HG02840 (cell line): Measurements from ENCODE around the gene NAT16.

Source experiments
- ATAC-seq: cut with Tn5 transposase; IDR thresholded peaks from one replicate; pipeline ENCODE4 v1.9.1; 2021; ENCODE audit warnings: mild to moderate bottlenecking, moderate library complexity, moderate number of reproducible peaks; ENCODE audit not compliant: unreplicated experiment, low FRiP score

The NAT16 gene

GRCh38 chr7:101172854-101173751, 7.0 kb downstream of the NAT16 start:
- no peak for ATAC-seq

DNA sequence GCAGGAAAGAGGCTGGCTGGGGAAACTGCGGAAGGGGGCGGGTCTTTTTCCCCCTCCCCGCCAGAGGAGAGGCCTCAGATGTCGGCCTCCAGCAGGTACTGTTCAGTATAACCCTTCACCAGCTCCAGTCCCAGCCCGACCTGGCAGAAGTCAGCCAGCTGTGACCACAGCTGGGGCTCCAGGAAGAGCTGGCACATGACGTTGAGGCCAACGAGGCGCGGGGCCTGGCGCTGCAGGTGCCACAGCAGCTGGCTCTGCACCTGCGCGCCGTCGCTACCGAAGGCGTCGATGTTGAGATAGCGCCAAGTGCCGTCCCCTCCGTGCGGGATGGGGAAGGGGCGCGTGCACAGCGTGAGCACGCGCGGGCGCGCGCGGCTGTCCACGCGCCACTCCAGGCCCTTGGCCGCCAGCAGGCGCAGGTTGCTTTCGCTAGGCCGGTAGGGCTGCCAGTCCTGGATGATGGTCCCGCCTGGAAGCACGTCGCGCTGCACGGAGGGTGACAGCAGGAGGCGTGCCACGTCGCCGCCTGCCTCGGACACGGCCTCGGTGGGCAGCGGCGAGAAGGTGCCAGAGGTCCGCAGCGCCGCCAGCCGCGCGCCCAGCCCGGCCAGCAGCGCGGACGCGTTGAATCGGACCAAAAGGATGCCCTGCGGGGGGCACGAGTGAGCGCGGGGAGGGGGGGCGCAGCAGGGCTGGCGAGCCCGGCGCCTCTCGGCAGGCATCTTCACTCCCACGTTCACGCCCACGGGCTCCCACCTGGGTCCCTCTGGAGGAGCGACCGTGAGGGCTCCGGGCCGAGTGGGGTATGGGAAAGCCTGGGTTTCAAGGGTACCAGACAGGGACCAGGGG, 7.9 kb downstream of the NAT16 start:
- no peak for ATAC-seq

DNA sequence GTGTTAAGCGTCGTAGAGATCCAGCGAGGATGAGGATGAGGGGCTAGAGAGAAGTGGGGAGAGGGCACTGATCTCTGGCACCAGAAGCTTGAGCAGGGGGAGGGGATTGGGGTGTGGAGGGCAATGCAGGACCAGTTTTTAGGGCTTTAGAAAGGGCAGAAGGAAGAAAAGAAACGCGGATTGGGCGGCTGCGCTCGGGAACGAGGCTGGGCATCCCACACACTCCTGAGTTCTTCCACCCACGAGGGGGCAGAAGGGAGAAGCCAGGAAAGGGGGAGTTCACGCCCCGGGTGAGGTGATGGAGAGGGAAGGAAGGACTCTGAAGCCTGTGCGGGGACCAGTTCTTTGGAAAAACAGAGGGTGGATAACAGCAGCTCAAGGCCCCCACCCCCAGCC, 8.7 kb downstream of the NAT16 start:
- ATAC-seq: no peak

GRCh38 chr7:101170617-101171441, 9.3 kb downstream of the NAT16 start:
- ATAC-seq: no peak

GRCh38 chr7:101169838-101170551, 10.1 kb downstream of the NAT16 start:
- ATAC-seq: no peak

GRCh38 chr7:101169110-101169837, 10.8 kb downstream of the NAT16 start:
- ATAC-seq: no peak

DNA sequence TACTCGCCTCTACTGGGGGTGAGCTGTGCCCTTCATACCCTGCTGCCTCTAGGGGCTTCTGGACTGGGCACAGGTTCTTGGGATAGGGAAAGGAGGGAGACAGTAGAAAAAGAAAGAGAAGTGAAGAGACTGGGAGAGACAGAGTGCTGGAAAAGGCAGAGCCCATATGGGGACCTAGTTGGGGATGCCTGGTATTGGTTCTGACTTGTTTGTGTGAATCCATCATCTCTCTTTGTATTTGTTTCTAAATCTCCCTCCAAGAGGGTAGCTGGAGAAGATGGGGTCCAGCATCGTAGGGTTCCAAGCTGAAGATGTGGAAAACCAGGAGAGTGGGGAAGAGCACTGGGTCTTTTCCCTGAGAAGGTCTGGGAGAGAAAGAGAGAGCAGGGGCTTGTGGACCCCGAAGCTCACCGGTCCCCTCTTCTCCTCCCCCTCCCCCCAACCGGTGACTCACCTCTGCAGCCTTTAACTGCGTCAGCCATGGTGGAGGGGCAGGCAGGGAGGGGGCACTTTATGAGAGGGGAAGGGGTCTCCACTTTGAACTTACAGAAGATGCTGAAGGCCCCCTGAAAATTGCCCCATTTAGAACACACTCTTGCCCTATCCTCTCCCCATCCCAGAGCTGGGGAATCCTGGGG, 11.6 kb downstream of the NAT16 start:
- ATAC-seq: no peak

DNA sequence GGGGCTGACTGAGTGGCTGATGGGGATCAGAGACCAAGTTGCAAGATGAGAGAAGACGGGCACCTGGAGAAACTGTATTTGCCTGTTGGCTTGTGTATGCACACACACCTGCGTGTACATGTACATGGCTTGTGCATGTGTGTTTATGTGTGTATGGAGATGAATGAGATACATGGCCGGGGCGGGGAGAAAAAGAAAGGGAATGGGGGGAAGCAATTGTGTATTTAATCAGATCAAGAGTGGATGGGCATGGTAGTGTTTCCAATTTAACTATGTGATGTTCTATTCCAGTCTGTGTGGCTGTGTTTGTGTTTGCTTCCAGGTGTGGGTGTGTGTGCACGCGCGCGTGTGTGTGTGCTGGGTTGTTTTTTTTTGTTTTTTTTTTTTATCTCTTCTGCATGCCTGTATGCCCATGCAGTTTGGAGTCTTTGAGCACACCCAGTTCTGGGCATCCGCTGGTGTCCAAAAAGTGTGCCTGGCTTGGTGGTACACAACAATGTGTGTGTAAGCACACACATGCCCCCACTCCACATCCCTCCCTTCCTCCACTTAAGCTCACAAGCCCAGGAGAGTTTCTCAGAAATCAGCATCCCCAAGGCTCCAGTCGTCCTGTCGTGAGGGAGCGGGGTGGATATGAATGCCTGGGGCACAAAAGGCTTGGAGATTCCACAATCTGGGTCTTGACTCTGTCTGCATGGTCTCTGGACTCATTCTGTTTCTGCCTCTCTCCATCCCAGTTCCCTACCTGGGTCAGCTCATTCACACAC, 12.3 kb downstream of the NAT16 start:
- ATAC-seq: no peak

GRCh38 chr7:101166909-101167644, 13.0 kb downstream of the NAT16 start:
- no peak for ATAC-seq

- no peak for ATAC-seq
These were observed 13.5 kb downstream of the NAT16 start for GRCh38 chr7:101166648-101166908.

DNA sequence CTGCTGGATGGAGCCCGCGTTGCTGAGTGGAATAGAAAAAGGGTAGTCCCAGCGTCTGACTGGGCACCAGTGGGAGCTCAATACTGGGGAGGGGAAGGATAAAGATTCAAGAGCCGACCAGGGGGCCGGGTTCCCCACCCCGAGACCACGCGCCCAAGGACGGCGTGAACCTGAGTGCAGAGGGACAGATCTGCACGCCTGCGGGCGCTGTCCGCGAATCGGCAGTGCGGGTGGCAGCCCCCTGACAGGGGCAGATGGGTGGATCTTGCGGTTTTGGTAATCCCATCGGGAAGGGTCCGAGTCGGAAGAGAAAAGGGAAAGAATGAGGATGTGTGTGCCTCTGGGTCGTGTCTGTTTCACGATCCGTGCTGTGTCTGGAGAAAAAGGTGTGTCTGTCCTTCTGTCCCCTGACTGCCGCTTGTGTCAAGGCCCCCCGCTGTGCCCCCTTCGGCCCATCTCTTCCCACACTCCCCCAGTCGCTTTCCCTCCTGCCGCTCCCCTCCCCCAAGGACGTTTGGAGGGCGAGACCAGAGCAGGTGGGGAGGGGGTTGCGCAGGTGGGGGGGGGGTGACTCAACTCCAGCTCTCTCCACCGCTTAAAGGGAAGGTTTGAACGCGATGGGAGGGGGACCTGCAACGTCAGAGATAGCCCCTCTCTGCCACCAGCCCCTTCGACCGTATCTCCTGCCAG, 14.0 kb downstream of the NAT16 start:
- ATAC-seq: no peak

DNA sequence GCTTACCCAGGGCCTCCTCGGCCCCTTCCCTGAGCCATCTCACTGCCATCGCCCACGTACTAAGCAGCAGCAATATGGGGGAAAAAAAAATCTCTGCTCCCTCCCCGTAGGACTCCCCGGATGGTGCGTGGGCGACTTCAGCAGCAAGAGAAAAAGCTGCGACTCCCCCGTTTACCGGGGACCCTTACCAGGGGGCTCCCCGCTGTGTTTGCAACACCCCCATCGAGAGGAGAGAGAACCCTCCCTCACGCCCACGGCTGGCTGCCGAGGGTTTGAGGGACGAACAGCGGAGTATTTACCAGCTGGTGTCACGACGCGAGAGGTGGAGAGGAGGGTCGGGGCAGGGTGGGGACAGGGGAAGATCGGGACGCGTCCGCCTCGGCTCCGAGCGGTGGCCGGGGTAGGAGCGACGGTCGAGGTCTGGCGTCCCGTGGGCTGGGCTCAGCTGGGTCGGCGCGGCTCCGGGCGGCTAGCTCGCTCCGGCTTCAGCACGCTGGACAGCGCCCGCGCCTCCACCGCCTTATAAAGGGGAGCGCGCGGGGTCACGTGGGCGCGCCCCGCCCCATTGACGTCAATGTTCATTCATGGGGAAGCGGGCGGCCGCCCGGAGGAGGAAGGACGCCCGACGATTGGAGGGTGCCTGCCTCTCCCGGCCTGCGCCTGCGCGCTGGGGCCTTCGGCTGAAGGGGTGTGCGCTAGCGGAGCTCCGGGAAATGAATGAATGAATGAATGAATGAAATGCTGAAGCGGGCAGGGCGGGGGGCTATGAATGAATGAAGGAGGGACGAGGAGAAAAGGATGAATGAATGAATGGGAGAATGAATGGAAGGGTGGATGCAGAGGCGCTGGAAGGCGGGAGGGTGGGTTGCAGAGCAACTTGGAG, 14.8 kb downstream of the NAT16 start, which contains the start of gene VGF:
Gene VGF, minus strand, starts transcription at position 495 of the 883 bp plus-strand sequence. CDS start 726 bp downstream, outside the sequence.
- peak; percentile 59 for ATAC-seq

DNA sequence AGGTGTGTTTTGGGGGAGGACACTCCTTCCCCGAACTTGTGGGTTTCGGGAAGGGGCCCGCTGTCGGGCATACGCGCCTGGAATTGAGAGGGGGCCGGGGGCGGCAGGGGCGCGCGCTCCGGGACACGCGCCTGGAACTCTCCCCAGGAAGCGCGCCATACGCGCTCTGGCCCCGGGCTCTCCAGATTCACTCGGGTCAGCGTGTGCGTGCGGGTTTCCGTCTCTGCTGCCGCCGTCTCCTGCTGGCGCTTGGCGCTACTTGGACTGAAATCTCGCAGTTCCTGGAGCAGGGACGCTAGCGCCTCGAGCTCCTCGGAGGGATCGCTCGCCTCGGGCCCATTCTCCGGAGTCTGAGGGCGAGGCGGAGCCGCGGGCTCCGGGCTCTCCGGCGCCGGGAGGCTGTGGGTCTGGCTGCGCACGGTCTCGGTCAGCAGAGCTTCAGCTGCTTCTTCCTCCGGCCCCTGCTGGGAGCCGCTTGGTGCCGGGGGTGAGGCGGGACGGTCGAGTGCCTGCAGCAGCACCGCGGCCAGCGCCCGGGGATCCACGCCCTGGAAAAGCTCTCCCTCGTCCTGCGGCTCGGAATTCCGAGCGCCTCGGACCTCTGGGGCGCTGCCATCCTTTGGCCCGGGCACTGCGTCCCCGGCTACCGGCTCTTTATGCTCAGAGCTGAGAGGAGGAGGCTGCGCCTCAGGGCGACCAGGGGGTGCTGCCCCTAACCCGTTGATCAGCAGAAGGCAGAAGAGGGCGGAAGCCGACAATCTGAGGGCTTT, 15.8 kb downstream of the NAT16 start:
- no peak for ATAC-seq

GRCh38 chr7:101163279-101164070, 16.6 kb downstream of the NAT16 start:
- no peak for ATAC-seq
